Measurements from ENCODE around the gene CD58.
A peak's percentile ranks its signal among the peaks of the same experiment; 100 is the strongest.
"Not testable (repeated sequence)": the region's sequence is repeated elsewhere in the genome, so short reads cannot be mapped to it uniquely, and the experiment has no call there.

CD58 gene

GRCh38 chr1:116591951-116592605 is 21.3 kb upstream of the CD58 start:
- not testable (repeated sequence) for FAIRE-seq

GRCh38 chr1:116591006-116591950 is 20.5 kb upstream of the CD58 start:
- FAIRE-seq = not testable (repeated sequence)

DNA sequence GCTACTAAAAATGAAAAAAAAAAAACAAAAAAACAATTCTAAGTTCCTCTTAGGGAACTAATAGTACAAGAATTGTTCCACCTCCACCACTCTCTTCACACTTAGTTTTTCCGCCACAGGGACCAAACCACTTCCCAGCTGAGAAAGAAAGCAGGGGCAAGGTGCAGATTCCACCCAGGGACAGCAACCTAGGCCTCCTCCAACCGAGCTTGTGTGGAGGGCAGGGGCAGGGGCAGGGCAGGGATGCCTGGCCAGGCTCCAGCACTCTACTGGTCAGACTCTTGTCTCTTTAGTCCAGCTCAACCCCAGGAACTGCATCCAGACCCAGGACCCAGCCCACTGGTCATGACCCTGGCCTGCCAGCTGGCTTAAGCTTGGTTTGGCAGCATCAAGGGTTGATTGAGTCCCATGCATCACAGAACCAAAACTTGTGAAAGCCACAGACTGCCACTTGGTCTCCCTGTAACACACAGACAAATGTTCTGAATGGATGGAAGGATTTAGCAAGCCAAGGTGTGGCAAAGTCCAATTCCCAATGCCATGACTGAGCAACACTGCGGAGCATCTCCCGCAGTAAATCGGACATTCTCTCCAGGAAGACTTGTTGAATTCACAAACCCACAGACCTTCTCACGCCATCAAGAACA is 19.7 kb upstream of the CD58 start:
- not testable (repeated sequence) for FAIRE-seq

DNA sequence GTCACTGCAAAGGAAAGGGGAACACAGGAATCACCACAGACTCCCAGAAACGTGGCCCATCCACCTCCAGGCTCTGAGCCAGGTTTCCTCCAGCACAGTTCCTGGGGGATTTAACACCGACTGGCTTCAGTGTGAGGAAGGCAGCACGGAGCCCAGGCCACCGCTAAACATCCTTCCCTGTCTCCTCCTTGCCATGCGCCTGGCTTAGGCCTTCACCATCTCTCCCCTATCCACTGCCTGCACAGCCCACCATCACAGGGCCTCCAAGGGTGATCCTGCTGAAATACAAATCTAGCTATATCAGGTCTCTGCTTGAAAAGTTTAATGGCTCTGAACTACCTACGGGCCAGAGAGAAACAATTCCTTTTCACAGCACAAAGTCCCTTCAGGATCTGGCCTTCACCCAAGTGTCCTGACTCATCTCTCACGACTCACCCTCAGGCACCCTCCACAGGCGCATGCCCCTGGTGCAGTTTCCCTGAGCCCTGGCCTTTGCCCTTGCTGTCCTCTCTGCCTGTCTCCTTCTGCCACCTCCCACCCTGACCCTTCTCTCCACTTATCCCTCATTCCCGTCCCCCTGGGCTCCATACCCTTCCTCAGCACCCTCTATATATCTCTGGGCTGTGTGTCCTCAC is 18.4 kb upstream of the CD58 start:
- not testable (repeated sequence) for FAIRE-seq

- no peak for FAIRE-seq
These were observed 16.8 kb upstream of the CD58 start for GRCh38 chr1:116587501-116588227.

DNA sequence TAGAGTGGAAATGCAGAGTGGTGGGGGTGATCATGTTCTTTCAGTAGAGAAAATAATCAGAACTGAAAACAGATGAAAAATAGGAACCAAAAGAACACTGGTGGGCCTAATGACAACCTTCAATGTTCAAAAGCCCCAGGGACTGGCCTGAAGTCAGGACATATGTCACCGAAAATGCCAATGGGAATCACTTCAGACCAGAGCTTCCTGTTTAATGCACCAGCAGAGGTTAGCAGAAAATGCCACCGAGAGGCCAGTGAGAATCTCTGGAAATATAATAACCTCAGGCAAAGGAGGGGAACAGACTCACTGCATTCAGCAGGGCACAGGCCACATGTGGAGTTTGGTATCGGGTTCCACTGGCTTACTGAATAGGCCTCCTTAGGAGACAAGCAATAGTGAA is 15.9 kb upstream of the CD58 start:
- no peak for FAIRE-seq

DNA sequence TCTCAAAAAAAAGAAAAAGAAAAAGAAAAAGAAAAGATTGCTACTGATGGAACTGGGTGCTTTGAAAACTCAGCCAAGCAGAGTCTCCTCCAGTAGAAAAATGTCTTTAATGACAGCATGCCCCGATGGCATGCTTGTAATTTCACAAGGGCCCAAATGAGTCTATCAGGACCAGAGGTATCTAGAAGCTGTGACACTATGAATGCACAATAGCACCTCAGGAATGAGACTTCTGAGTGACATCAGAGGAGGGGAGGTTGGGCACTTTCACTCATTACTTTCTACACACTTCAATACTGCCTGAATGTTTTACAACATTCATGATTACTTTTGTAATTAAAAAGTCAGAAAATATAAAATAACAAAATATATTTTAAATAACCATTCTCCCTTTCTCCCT is 15.1 kb upstream of the CD58 start:
- no peak for FAIRE-seq

DNA sequence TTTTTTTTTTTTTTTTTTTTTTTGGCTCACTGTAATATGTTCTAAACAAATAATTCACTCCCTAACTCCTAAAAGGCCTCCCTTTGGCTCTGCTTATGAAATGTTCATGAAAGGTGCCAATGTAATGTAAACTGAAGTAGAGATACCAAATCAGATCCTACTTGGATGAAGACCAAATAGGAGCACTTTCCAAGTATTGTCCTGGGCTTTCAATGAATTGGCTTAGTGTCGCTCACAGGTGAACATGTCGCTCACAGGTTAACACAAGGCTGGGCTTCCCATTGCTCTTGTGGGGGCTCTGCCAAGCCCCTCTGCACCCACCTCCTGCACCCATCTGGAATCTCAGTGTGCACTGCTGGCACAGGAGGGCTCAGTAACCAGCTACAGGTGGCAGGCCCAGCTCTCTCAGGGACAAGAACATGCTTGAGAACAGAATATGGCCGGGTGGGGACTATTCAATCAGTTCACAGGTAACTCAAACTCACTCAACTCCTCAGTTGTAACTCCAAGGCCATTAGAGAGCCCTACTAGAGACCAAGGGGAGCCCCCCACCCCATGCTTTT is 10.6 kb upstream of the CD58 start:
- FAIRE-seq = no peak

DNA sequence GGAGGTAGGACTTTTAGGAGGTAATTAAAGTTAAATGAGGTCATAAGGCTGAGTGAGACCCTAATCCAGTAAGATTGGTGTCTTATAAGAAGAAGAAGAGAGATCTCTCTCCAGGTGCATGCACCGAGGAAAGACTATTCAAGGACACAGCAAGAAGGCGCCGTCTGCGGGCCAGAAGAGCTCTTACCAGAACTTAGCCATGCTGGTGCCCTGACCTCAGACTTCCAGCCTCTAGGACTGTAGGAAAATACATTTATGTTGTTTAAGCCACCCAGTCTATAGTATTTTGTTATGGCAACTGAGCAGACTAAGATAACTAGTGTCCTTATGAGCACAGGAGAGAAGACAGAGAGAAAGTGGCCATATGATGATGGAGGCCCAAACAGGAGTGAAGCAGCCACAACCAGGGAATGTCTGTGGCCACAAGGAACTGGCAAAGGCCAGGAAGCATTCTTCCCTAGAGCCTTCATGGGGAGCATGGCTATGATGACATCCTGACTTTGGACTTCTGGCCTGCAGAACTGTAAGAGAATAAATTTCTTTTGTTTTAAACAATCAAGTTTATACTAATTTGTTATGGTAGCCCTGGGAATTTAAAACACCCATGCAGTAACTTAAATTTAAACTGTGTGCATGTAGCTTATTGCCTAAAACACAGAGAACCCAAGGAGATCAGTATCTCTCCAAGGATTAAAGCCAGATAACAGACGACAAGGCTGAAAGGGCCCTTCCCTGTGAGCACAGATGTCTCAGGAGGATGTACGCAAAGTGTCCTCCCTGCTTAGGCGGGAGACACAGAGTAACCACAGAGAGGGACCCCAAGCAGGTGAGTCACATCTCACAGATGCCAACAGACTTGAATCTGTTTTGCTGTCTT is 9.9 kb upstream of the CD58 start:
- FAIRE-seq = no peak

- FAIRE-seq = no peak
These were observed 8.5 kb upstream of the CD58 start for GRCh38 chr1:116579259-116579875.

DNA sequence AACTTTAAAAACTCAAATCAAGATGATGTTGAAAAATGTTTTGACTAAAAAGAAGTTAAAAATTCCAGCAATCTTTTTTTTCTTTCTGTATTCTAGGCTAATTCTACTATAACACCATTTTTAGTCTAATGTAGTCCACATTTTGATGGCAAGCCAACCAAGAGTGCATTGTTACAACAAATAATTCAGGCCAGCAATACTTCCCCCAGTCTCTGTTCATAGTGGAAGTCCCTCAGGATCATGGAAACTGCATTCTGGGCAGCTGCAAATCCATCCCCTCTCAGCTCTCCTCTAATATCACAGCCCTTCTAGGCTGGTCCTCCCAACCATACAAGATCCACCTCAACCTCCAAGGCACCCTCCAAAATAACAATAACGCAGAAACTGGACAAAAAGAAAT is 7.8 kb upstream of the CD58 start:
- no peak for FAIRE-seq

GRCh38 chr1:116577759-116578314 is 7.0 kb upstream of the CD58 start:
- no peak for FAIRE-seq

DNA sequence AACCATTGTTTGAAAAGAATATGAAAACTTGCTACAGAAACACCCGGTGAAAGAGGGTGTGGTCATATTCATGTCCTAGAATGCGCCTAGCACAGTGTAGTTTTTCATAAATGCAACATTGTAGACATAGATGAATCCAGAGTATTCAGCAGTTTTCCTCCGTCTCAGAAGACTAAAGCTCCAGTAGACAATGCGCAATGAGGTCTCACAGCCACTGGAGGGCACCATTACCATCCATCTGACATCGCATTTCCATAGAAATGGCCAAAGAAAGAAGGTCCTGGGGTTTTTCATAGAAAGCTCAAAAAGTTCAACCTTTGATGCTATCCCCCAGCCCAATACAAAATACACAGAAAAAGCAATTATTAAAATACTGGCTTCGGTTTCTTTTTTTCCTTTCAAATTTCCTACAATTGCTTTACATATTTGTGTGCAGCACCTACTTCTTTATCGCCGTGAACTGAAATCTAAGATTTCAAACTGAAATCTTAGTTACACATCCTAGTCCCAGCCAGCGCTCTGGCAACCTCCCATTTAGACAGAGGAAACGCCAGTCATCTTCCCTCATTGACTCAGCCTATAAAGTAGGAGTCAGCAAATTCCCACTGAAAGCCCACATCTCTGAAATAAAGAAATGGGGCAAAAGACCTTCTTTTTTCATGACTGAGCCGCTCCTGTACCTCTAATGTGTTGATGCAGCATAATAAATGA is 3.9 kb upstream of the CD58 start:
- peak; percentile 43 for FAIRE-seq

DNA sequence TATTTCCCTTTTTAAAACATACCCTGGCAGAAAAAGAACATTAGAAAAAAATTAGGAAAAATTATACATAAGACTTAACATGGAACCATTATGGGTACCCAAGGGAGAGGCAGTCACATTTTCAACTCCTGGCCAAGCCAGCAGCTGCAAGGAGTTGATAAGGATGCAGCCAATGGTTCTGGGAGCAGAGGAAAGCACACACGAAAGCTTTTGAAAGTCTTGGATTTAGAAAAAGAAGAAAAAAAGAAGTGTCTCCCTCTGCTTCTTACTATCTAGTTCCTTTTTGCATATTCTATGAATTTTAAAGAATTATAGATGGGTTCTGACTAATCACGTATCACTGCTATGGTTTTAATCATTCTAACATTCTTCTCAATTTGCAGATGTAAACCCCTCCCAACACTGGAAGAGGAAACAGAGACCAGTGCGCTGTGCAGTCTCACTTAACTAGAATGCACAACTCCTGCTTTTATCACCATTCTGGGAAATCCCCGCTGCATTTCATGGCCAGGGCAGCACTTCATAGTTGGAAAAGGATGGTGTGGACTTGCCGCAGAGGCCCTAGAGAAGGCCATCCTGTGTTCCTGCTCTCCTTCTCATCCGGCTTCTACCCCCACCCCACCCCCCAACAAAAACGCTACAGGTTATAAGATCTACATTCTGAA is 2.7 kb upstream of the CD58 start:
- FAIRE-seq = no peak

- FAIRE-seq = no peak
These were observed 2.1 kb upstream of the CD58 start for GRCh38 chr1:116572771-116573430.

- no peak for FAIRE-seq
These were observed 1.3 kb upstream of the CD58 start for GRCh38 chr1:116572099-116572498.

- no peak for FAIRE-seq
These were observed 541 bp upstream of the CD58 start for GRCh38 chr1:116571215-116571919.
